ENCODE data around the gene PSMC3.
A peak's percentile ranks its signal among the peaks of the same experiment; 100 is the strongest.
"Not testable (repeated sequence)": the region's sequence is repeated elsewhere in the genome, so short reads cannot be mapped to it uniquely, and the experiment has no call there.

The PSMC3 gene

GRCh38 chr11:47460571-47461235 lies 34.5 kb upstream of the PSMC3 start:
- no peaks in the 10 kb centered on the region for H3K4me1 ChIP-seq (ENCODE audit: control insufficient read depth, insufficient read depth, low read length)
- no peaks in the 10 kb centered on the region for H3K27me3 ChIP-seq (ENCODE audit: control insufficient read depth, insufficient read depth, low read length)
- H3K9me3 ChIP-seq (ENCODE audit: control insufficient read depth, insufficient read depth, low read length): no peaks in the 10 kb centered on the region
- WGBS (ENCODE audit: insufficient coverage, insufficient read length): no CpG with 5 or more reads among the region's 2 CpGs
- no peak overlapping the region for H3K27ac ChIP-seq (ENCODE audit: low read length)
- no peak overlapping the region for H3K4me3 ChIP-seq (ENCODE audit: low read length)
- no peaks in the 10 kb centered on the region for H3K36me3 ChIP-seq (ENCODE audit: control insufficient read depth, insufficient read depth, low read length)
- no peak for DNase-seq (ENCODE audit: low read depth, low spot score)

- WGBS (ENCODE audit: insufficient coverage, insufficient read length): no CpG with 5 or more reads among the region's 8 CpGs
Observed at GRCh38 chr11:47454258-47454671, 28.0 kb upstream of the PSMC3 start.

GRCh38 chr11:47453365-47453764 lies 27.1 kb upstream of the PSMC3 start:
- Histone ChIP-seq H3K27ac (ENCODE audit: low read length) (no peak overlapping the region), H3K4me3 (ENCODE audit: low read length) (no peak overlapping the region), H3K27me3 (ENCODE audit: control insufficient read depth, insufficient read depth, low read length) (no peaks in the 10 kb centered on the region), H3K36me3 (ENCODE audit: control insufficient read depth, insufficient read depth, low read length) (no peaks in the 10 kb centered on the region), H3K9me3 (ENCODE audit: control insufficient read depth, insufficient read depth, low read length) (no peaks in the 10 kb centered on the region), H3K4me1 (ENCODE audit: control insufficient read depth, insufficient read depth, low read length) (no peaks in the 10 kb centered on the region)
- DNase-seq (ENCODE audit: low read depth, low spot score): no peak
- WGBS (ENCODE audit: insufficient coverage, insufficient read length): no CpG with 5 or more reads among the region's 8 CpGs

More at GRCh38 chr11:47454258-47454671, 28.0 kb upstream of the PSMC3 start:
- H3K27me3 ChIP-seq (ENCODE audit: control insufficient read depth, insufficient read depth, low read length); H3K27ac ChIP-seq (ENCODE audit: low read length); H3K4me1 ChIP-seq (ENCODE audit: control insufficient read depth, insufficient read depth, low read length); H3K9me3 ChIP-seq (ENCODE audit: control insufficient read depth, insufficient read depth, low read length); H3K4me3 ChIP-seq (ENCODE audit: low read length); H3K36me3 ChIP-seq (ENCODE audit: control insufficient read depth, insufficient read depth, low read length): not testable (repeated sequence)
- DNase-seq (ENCODE audit: low read depth, low spot score): peak; percentile 55

- no peaks in the 10 kb centered on the region for H3K27me3 ChIP-seq (ENCODE audit: control insufficient read depth, insufficient read depth, low read length)
- H3K9me3 ChIP-seq (ENCODE audit: control insufficient read depth, insufficient read depth, low read length): no peaks in the 10 kb centered on the region
- H3K36me3 ChIP-seq (ENCODE audit: control insufficient read depth, insufficient read depth, low read length): no peaks in the 10 kb centered on the region
- no CpG with 5 or more reads among the region's 4 CpGs for WGBS (ENCODE audit: insufficient coverage, insufficient read length)
- no peak for DNase-seq (ENCODE audit: low read depth, low spot score)
- no peaks in the 10 kb centered on the region for H3K4me1 ChIP-seq (ENCODE audit: control insufficient read depth, insufficient read depth, low read length)
- no peak overlapping the region for H3K4me3 ChIP-seq (ENCODE audit: low read length)
- H3K27ac ChIP-seq (ENCODE audit: low read length): no peak overlapping the region
Observed at GRCh38 chr11:47451990-47452389, 25.8 kb upstream of the PSMC3 start.

- Histone ChIP-seq H3K4me1 (ENCODE audit: control insufficient read depth, insufficient read depth, low read length) (no peaks in the 10 kb centered on the region), H3K36me3 (ENCODE audit: control insufficient read depth, insufficient read depth, low read length) (no peaks in the 10 kb centered on the region), H3K27ac (ENCODE audit: low read length) (no peak overlapping the region), H3K4me3 (ENCODE audit: low read length) (no peak overlapping the region), H3K27me3 (ENCODE audit: control insufficient read depth, insufficient read depth, low read length) (no peaks in the 10 kb centered on the region), H3K9me3 (ENCODE audit: control insufficient read depth, insufficient read depth, low read length) (no peaks in the 10 kb centered on the region)
- no CpG with 5 or more reads among the region's 4 CpGs for WGBS (ENCODE audit: insufficient coverage, insufficient read length)
- DNase-seq (ENCODE audit: low read depth, low spot score): no peak
Observed at GRCh38 chr11:47451436-47451835, 25.2 kb upstream of the PSMC3 start.

- no peaks in the 10 kb centered on the region for H3K9me3 ChIP-seq (ENCODE audit: control insufficient read depth, insufficient read depth, low read length)
- WGBS (ENCODE audit: insufficient coverage, insufficient read length): no CpG with 5 or more reads among the region's 8 CpGs
- no peak overlapping the region for H3K27ac ChIP-seq (ENCODE audit: low read length)
- H3K4me1 ChIP-seq (ENCODE audit: control insufficient read depth, insufficient read depth, low read length): no peaks in the 10 kb centered on the region
- no peaks in the 10 kb centered on the region for H3K27me3 ChIP-seq (ENCODE audit: control insufficient read depth, insufficient read depth, low read length)
- no peak overlapping the region for H3K4me3 ChIP-seq (ENCODE audit: low read length)
- no peak for DNase-seq (ENCODE audit: low read depth, low spot score)
- no peaks in the 10 kb centered on the region for H3K36me3 ChIP-seq (ENCODE audit: control insufficient read depth, insufficient read depth, low read length)
Observed at GRCh38 chr11:47449541-47449940, 23.3 kb upstream of the PSMC3 start.

GRCh38 chr11:47448566-47449427 lies 22.6 kb upstream of the PSMC3 start, which contains the start of gene RAPSN:
TSS of gene RAPSN (minus strand) at chr11:47449136. CDS start at chr11:47448964, 172 bp downstream.
- Histone ChIP-seq H3K27me3 (ENCODE audit: control insufficient read depth, insufficient read depth, low read length) (no peaks in the 10 kb centered on the region), H3K4me3 (ENCODE audit: low read length) (no peak within 1 kb of the TSS), H3K4me1 (ENCODE audit: control insufficient read depth, insufficient read depth, low read length) (no peaks in the 10 kb centered on the region), H3K27ac (ENCODE audit: low read length) (no peak within 1 kb of the TSS), H3K9me3 (ENCODE audit: control insufficient read depth, insufficient read depth, low read length) (no peaks in the 10 kb centered on the region), H3K36me3 (ENCODE audit: control insufficient read depth, insufficient read depth, low read length) (no peaks in the 10 kb centered on the region)
- no CpG with 5 or more reads among the region's 32 CpGs for WGBS (ENCODE audit: insufficient coverage, insufficient read length)
- no peak for DNase-seq (ENCODE audit: low read depth, low spot score)

- Histone ChIP-seq H3K9me3 (ENCODE audit: control insufficient read depth, insufficient read depth, low read length) (no peaks in the 10 kb centered on the region), H3K4me1 (ENCODE audit: control insufficient read depth, insufficient read depth, low read length) (no peaks in the 10 kb centered on the region), H3K27me3 (ENCODE audit: control insufficient read depth, insufficient read depth, low read length) (no peaks in the 10 kb centered on the region), H3K36me3 (ENCODE audit: control insufficient read depth, insufficient read depth, low read length) (no peaks in the 10 kb centered on the region), H3K27ac (ENCODE audit: low read length) (no peak overlapping the region), H3K4me3 (ENCODE audit: low read length) (no peak overlapping the region)
- no CpG with 5 or more reads among the region's 12 CpGs for WGBS (ENCODE audit: insufficient coverage, insufficient read length)
- DNase-seq (ENCODE audit: low read depth, low spot score): no peak
Observed at GRCh38 chr11:47447906-47448305, 21.7 kb upstream of the PSMC3 start.

- H3K4me1 ChIP-seq (ENCODE audit: control insufficient read depth, insufficient read depth, low read length): no peaks in the 10 kb centered on the region
- H3K9me3 ChIP-seq (ENCODE audit: control insufficient read depth, insufficient read depth, low read length): no peaks in the 10 kb centered on the region
- no CpG with 5 or more reads among the region's 9 CpGs for WGBS (ENCODE audit: insufficient coverage, insufficient read length)
- H3K27ac ChIP-seq (ENCODE audit: low read length): no peak overlapping the region
- H3K4me3 ChIP-seq (ENCODE audit: low read length): no peak overlapping the region
- H3K36me3 ChIP-seq (ENCODE audit: control insufficient read depth, insufficient read depth, low read length): no peaks in the 10 kb centered on the region
- no peak for DNase-seq (ENCODE audit: low read depth, low spot score)
- H3K27me3 ChIP-seq (ENCODE audit: control insufficient read depth, insufficient read depth, low read length): no peaks in the 10 kb centered on the region
Observed at GRCh38 chr11:47446833-47447232, 20.6 kb upstream of the PSMC3 start.

- no peaks in the 10 kb centered on the region for H3K4me1 ChIP-seq (ENCODE audit: control insufficient read depth, insufficient read depth, low read length)
- no peak overlapping the region for H3K4me3 ChIP-seq (ENCODE audit: low read length)
- no CpG with 5 or more reads among the region's 4 CpGs for WGBS (ENCODE audit: insufficient coverage, insufficient read length)
- no peak overlapping the region for H3K27ac ChIP-seq (ENCODE audit: low read length)
- no peaks in the 10 kb centered on the region for H3K27me3 ChIP-seq (ENCODE audit: control insufficient read depth, insufficient read depth, low read length)
- H3K9me3 ChIP-seq (ENCODE audit: control insufficient read depth, insufficient read depth, low read length): no peaks in the 10 kb centered on the region
- DNase-seq (ENCODE audit: low read depth, low spot score): no peak
- no peaks in the 10 kb centered on the region for H3K36me3 ChIP-seq (ENCODE audit: control insufficient read depth, insufficient read depth, low read length)
Observed at GRCh38 chr11:47445840-47446239, 19.6 kb upstream of the PSMC3 start.
